OCI-LY7 (cell line): ENCODE results near the gene MAP1S.

Experiments used
- CTCF ChIP-seq: fragments of 200-600 bp; sonication (generic); conservative IDR thresholded peaks from 2 replicates; pipeline ENCODE4 v1.5.1; 2014; ENCODE audit warnings: mild to moderate bottlenecking, antibody characterized with exemption, low read length, moderate library complexity, mixed read lengths
- EZH2phosphoT487 ChIP-seq: fragments of 200-600 bp; sonication (generic); IDR thresholded peaks from 2 replicates; pipeline ENCODE4 v1.6.1; 2018; ENCODE audit warnings: low read depth, borderline replicate concordance, mild to moderate bottlenecking, mixed run types, antibody characterized with exemption, low read length, moderate library complexity, mixed read lengths

DNA sequence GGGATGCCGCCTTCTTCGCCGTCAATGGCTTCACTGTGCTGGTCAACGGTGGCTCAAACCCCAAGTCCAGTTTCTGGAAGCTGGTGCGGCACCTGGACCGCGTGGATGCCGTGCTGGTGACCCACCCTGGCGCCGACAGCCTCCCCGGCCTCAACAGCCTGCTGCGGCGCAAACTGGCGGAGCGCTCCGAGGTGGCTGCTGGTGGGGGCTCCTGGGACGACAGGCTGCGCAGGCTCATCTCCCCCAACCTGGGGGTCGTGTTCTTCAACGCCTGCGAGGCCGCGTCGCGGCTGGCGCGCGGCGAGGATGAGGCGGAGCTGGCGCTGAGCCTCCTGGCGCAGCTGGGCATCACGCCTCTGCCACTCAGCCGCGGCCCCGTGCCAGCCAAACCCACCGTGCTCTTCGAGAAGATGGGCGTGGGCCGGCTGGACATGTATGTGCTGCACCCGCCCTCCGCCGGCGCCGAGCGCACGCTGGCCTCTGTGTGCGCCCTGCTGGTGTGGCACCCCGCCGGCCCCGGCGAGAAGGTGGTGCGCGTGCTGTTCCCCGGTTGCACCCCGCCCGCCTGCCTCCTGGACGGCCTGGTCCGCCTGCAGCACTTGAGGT lies 7.0 kb downstream of the MAP1S start:
- peak; percentile 3; the same call in 1 of the 2 replicates for TF ChIP-seq CTCF
- TF ChIP-seq EZH2phosphoT487: no peak
